Measurements from ENCODE around the gene MRS2.
"Not testable (repeated sequence)": the region's sequence is repeated elsewhere in the genome, so short reads cannot be mapped to it uniquely, and the experiment has no call there.

The MRS2 gene

GRCh38 chr6:24391208-24391607 lies 11.5 kb upstream of the MRS2 start:
- DNase-seq (ENCODE audit: low spot score): no peak

- no peak for DNase-seq (ENCODE audit: low spot score)
Measured at GRCh38 chr6:24391756-24392405, 10.9 kb upstream of the MRS2 start.

GRCh38 chr6:24394061-24394779 lies 8.5 kb upstream of the MRS2 start:
- no peak for DNase-seq (ENCODE audit: low spot score)

GRCh38 chr6:24394780-24395437 lies 7.8 kb upstream of the MRS2 start:
- DNase-seq (ENCODE audit: low spot score): no peak

GRCh38 chr6:24396824-24397223 lies 5.9 kb upstream of the MRS2 start:
- no peak for DNase-seq (ENCODE audit: low spot score)

- no peak for DNase-seq (ENCODE audit: low spot score)
Measured at GRCh38 chr6:24397631-24398030, 5.1 kb upstream of the MRS2 start.

GRCh38 chr6:24400045-24401039 lies 2.4 kb upstream of the MRS2 start:
- not testable (repeated sequence) for DNase-seq (ENCODE audit: low spot score)

- no peak for DNase-seq (ENCODE audit: low spot score)
Measured at GRCh38 chr6:24401458-24401857, 1.3 kb upstream of the MRS2 start.

- DNase-seq (ENCODE audit: low spot score): no peak
Measured at GRCh38 chr6:24403501-24403824, 727 bp downstream of the MRS2 start.

GRCh38 chr6:24405262-24405661 lies 2.5 kb downstream of the MRS2 start:
- no peak for DNase-seq (ENCODE audit: low spot score)

- DNase-seq (ENCODE audit: low spot score): no peak
Measured at GRCh38 chr6:24408719-24409410, 6.1 kb downstream of the MRS2 start.

- DNase-seq (ENCODE audit: low spot score): no peak
Measured at GRCh38 chr6:24410622-24411021, 7.9 kb downstream of the MRS2 start.

- no peak for DNase-seq (ENCODE audit: low spot score)
Measured at GRCh38 chr6:24412294-24412693, 9.6 kb downstream of the MRS2 start.

GRCh38 chr6:24414531-24414930 lies 11.8 kb downstream of the MRS2 start:
- DNase-seq (ENCODE audit: low spot score): not testable (repeated sequence)

GRCh38 chr6:24415753-24416152 lies 13.0 kb downstream of the MRS2 start:
- DNase-seq (ENCODE audit: low spot score): no peak

- no peak for DNase-seq (ENCODE audit: low spot score)
Measured at GRCh38 chr6:24419526-24419925, 16.8 kb downstream of the MRS2 start.

- no peak for DNase-seq (ENCODE audit: low spot score)
Measured at GRCh38 chr6:24425091-24425490, 22.4 kb downstream of the MRS2 start.

- DNase-seq (ENCODE audit: low spot score): no peak
Measured at GRCh38 chr6:24426729-24427446, 24.2 kb downstream of the MRS2 start.

GRCh38 chr6:24428615-24429014 lies 25.9 kb downstream of the MRS2 start:
- DNase-seq (ENCODE audit: low spot score): no peak

- DNase-seq (ENCODE audit: low spot score): no peak
Measured at GRCh38 chr6:24429146-24429545, 26.4 kb downstream of the MRS2 start.

- DNase-seq (ENCODE audit: low spot score): no peak
Measured at GRCh38 chr6:24430086-24430485, 27.4 kb downstream of the MRS2 start.

Data from CD4-positive, alpha-beta T cell treated with Interleukin-2 at 100 ng/mL for 4 hours (primary cell).